GM21360 (cell line): ENCODE measurements around the gene TRIM25.

Source experiments
- ATAC-seq: cut with Tn5 transposase; IDR thresholded peaks from one replicate; pipeline ENCODE4 v1.9.1; 2021; ENCODE audit warnings: mild to moderate bottlenecking, moderate library complexity; ENCODE audit not compliant: unreplicated experiment

The TRIM25 gene

GRCh38 chr17:56896968-56897359 is 16.9 kb downstream of the TRIM25 start:
- ATAC-seq = no peak

- ATAC-seq = no peak
Observed at GRCh38 chr17:56896217-56896967, 17.5 kb downstream of the TRIM25 start.

GRCh38 chr17:56894859-56895455 is 18.9 kb downstream of the TRIM25 start:
- no peak for ATAC-seq

DNA sequence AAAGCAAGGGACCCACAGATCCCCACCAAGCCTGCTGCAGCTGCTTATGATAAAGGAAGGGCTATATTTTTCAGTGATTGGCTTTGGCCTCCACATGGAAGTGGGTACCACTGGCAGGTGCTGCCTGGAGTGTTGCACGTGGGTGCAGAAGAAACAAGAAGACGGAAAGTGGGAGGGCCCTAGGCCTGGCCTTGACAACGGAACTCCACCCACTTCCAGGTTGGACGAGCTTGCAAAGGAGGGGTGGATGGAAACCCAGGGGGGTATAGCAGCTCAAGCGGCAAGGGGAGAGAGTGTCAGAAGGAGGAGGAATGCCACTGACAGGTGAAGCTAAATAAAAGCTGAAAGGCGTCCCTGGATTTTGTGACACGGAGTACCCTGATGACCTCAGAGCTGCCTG is 20.3 kb downstream of the TRIM25 start:
- no peak for ATAC-seq

DNA sequence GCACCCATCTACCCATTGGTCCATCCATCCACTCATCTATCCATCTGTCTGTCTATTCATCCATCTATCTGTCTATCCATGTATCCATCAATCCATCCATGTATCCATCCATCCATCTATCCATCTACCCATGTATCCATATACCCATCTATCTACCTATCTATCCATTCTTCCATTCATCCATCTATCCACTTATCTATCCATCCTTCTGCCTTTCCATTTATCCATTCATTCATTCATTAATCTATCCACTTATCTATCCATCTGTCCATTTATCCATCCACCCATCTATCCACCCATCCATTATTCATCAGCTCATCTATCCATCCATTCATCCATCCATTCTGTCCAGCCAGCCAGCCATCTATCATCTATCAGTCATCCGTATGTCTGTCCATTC is 21.5 kb downstream of the TRIM25 start:
- no peak for ATAC-seq

- no peak for ATAC-seq
Observed at GRCh38 chr17:56891751-56892150, 22.1 kb downstream of the TRIM25 start.

GRCh38 chr17:56890906-56891674 is 22.8 kb downstream of the TRIM25 start:
- ATAC-seq = no peak

DNA sequence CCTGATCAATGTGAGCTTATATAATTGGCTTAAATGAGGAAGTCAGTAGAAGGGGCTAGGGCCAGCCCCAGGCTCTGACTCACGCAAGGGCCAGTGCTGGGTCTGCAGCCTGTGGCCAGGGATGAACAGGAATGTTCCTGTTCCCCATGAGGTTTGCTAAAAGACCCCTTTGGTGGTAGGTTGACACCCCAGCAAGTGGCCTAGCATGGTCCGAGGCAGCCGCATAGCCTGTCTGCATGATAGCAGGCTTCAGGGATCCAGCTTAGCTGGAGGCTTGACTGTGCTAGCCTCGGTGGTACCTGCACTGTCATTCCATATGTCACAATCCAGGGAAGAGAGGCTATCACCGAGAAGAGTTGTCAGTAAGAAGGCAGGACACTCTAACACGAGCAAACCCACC is 23.5 kb downstream of the TRIM25 start:
- ATAC-seq = no peak

- ATAC-seq = no peak
Observed at GRCh38 chr17:56887552-56888467, 26.0 kb downstream of the TRIM25 start.

- no peak for ATAC-seq
Observed at GRCh38 chr17:56887105-56887504, 26.7 kb downstream of the TRIM25 start.

- ATAC-seq = no peak
Observed at GRCh38 chr17:56886288-56886731, 27.5 kb downstream of the TRIM25 start.

DNA sequence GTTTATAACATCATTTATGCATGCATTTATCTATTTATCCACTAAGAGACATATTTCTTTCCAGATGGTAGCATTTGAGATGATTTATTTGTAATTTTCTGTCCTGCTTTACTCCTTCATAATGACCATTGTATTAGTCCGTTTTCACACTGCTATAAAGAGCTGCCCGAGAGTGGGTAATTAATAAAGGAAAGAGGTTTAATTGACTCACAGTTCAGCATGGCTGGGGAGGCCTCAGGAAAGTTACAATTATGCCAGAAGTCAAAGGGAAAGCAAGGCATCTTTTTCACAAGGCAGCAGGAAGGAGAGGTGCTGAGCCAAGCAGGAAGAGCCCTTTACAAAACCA is 28.6 kb downstream of the TRIM25 start:
- ATAC-seq = no peak

DNA sequence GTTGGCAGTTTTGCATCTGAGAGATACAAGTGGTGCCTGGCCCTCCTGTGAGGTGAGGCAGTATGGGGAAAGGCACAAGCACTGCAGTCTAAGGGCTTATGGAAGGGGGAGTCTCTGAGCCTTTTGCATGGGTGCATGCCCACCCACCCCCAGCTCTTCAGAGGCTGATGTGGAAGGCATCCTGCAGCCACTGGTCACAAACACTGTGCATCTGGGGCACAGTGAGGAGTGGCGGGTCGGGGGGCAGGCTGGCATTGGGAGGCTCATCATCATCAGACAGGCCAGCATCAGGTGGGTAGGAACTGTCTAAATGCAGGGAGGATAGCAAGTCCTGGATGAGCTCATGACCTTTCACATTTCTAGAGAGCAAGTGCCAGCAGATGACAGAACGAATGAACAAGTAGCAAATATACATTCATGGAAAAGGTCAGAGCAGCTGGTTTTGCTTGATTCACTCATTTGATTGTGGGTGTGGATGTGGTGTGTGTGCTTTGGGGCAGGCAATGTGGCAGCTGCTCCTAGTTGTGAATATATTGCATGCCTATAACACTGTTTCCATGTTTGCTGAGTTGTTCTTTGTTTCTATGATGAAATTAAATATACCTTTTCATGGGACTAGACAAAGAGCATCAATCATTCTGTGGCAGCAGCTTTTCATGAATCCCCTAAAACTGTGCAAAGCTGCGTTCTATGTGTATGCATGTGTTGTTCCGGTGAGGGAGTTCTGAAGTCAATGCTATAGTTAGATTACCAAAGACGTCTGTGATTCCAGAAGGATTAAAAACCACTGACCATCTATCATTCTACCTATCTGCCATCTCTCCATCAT is 29.2 kb downstream of the TRIM25 start:
- no peak for ATAC-seq

GRCh38 chr17:56883616-56884015 is 30.2 kb downstream of the TRIM25 start:
- no peak for ATAC-seq

GRCh38 chr17:56881685-56882295 is 32.1 kb downstream of the TRIM25 start:
- no peak for ATAC-seq

DNA sequence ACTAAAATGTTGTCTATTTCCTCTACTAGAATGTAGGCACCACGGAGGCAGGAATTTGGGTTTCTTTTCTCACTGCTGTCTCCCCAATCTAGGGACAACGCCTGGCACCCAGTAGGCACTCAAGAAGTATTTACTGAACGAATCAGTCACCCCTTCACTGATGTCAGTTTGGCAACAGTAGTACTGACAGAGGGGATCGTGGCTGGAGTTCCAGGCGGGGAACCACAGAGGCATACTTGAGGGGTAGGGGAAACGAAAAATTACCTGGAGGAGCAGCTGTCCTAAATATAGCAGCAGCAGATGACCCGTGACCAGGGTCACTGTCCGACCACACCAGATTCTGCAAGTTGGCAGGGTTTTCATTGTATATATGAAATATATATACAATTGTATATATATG is 33.3 kb downstream of the TRIM25 start:
- no peak for ATAC-seq

DNA sequence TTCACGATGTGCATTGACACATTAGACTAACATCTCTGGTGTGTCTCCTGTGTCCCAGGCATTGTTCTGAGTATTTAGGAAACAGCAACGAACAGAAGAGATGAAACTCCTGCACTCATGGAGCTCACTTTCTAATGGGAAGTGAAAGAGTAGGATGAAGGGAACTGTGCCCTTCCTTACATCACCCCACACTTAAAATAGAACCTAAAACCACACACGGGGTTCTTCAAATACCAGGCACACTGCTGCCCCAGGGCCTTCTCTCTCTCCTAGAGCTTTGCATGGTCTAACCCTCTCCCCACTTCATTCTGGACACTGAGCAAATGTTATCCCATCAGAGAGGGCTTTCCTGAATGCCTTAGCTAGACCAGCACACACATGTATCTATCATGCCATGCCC is 33.7 kb downstream of the TRIM25 start:
- no peak for ATAC-seq

DNA sequence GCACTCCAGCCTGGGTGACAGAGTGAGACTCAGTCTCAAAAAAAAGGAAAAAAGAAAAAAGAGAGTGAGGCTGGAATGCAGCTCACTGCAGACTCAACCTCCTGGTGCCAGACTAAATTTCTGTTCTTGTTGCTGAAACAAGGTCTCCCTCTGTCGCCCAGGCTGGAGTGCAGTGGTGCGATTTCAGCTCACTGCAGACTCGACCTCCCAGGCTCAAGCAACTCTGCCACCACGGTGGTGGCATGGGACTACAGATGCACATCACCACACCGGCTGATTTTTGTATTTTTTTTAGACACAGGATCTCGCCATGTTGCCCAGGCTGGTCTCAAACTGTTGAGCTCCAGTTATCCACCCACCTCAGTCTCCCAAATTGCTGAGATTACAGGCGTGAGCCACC is 34.6 kb downstream of the TRIM25 start:
- ATAC-seq = no peak

GRCh38 chr17:56876766-56877179 is 37.1 kb downstream of the TRIM25 start:
- no peak for ATAC-seq
